GM18907 (cell line): Measurements from ENCODE around the gene ESPN.

Experiments
- ATAC-seq: cut with Tn5 transposase; IDR thresholded peaks from one replicate; pipeline ENCODE4 v1.9.1; 2021; ENCODE audit warnings: mild to moderate bottlenecking, moderate library complexity; ENCODE audit not compliant: unreplicated experiment

ESPN gene

DNA sequence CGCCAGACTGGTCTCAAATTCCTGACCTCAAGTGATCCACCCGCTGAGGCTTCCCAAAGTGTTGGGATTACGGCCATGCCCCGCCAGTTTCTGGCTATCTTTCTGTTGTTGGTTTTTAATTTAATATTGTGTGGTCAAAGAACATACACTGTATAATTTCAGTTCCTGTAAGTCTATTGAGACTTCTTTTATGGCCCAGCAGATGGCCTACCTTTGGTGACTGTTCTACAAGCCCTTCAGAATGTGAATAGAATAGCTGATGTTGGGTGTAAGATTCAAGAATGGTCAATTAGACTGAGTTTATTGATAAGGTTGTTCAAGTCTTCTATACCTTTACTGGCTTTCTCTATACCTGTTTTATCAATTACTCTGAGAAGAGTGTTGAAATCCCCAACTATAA is 15.5 kb upstream of the ESPN start:
- no peak for ATAC-seq

DNA sequence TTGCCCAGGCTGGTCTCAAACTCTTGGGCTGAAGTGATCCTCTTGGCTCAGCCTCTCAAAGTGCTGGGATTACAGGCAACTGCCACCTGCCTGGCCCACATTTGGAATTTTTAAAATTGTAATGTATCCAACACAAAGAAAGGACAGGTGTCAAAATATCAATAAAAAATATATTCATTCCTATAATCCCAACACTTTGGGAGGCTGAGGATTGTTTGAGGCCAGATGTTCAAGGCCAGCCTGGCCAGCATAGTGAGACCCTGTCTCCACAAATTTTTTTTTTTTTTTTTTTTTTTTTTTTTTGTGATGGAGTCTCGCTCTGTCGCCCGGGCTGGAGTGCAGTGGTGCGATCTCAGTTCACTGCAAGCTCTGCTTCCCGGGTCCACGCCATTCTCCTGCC is 14.8 kb upstream of the ESPN start:
- ATAC-seq, result no peak

DNA sequence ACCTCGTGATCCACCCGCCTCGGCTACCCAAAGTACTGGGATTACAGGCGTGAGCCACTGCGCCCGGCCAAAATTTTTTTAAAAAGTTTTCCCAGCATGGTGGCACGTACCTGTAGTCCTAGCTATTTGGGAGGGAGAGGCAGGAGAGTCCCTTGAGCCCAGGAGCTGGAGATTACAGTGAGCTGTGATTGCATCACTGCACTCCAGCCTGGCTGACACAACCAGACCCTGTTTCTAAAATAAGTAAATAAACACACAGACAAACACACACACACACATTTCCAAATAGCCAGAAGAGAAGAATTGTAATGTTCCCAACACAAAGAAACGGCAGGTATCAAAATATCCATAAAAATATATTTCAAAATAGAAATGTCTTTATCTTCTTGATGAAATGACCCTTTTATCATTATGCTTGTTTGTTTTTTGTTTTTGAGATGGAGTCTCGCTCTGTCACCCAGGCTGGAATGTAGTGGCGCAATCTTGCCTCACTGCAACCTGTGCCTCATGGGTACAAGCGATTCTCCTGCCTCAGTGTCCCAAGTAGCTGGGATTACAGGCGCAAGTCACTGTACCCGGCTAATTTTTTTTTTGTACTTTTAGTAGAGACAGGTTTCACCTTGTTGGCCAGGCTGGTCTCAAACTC is 14.2 kb upstream of the ESPN start:
- ATAC-seq, result no peak

DNA sequence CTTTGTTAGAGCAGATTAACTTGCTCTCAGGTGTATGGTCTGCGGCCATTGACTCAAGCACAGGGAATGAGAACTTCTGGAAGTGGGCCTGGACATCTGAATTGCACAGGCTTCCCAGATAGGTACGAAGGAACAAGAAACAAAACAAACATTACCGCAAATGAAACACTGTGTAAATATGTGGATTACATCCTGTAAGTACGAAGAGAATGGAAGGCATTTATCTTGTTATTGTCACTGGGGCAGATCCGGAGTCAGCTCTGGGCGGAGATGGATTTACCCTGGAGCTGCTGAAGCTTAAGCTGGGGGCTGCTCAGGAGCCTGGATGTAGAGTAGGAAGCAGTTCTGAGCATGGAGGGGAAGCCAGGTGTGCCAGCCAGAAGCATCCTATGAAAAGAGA is 11.7 kb upstream of the ESPN start:
- no peak for ATAC-seq

DNA sequence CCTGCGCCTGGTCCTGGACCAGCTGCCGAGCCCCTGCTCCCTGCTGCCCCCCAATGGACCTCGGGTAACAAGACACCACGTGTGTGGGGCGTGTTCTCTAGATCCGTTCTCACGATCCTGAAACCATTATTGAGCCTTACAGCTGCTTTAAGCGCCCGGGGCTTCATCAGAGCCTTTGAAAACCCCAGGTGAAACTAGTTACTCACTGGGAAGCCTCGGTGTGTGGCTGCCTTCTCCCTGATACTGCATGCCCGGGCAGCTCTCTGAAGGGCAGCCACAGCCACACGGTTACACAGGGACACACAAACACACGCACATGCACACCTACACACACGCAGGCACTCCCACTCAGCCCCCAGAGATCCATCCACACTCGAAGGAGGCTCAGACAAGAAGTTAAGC is 10.1 kb upstream of the ESPN start:
- ATAC-seq, result no peak

DNA sequence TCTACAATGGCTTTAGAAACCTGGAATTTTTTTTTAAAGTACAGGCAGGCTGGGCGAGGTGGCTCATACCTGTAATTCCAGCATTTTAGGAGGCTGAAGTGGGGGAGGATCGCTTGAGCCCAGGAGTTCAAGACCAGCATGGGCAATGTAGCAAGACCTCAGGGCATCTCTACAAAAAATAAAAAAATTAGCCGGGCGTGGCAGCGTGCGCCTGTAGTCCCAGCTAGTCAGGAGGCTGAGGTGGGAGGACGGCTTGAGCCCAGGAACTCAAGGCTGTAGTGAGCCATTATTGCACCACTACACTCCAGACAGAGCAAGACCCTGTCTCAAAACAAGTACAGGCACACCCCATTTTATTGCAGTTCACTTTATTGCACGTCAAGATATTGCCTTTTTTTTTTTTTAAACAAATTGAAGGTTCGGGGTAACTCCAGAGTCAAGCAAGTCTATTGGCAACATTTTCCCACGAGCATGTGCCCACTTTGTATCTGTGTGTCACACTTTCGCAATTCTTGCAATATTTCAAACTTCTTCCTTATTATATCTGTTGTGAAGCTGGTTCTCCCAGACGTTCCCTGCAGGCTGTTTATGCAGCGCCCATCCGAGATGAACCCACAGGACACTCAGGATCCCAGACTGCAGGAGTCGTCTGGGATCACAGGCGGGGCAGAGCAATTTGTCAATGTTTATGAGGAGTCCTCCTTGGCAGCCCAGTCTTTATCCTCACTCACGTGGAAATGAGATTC is 9.5 kb upstream of the ESPN start:
- no peak for ATAC-seq

DNA sequence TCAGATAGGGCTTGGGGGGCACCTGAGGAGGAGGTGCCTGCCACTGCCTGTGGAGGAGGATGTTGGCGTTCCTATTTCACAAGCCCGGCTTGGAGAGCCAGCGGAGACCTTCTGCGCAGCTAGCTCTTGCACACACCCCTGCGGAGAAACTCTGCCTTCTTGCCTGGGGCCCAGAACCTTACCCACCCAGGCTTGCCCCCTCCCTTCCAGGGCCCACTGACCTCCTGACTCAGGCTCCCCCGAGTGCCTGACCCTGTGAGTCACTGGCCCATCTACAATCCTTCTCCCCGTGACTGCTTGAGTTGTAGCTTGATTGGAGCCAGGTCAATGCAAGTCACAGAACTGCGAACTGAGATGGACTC is 8.3 kb upstream of the ESPN start:
- no peak for ATAC-seq

DNA sequence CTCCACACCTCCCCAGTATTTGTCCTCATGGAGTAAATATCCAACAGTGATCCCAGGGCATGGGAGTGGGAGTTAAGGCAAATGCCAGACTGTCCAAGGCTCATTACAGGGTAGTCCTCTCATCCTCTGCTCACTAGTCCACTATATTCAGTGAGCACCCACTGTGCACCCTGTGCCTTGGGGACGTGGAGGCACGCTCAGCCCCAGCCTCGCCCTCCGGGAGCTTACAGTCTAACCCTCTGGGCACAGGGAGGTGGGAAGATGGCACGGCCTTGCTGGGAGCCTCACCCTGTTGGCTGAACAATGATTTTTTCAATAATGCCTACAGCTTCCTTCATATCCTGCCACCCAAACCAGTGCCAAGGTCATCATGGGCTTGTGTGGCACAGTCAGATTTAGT is 7.7 kb upstream of the ESPN start:
- no peak for ATAC-seq

DNA sequence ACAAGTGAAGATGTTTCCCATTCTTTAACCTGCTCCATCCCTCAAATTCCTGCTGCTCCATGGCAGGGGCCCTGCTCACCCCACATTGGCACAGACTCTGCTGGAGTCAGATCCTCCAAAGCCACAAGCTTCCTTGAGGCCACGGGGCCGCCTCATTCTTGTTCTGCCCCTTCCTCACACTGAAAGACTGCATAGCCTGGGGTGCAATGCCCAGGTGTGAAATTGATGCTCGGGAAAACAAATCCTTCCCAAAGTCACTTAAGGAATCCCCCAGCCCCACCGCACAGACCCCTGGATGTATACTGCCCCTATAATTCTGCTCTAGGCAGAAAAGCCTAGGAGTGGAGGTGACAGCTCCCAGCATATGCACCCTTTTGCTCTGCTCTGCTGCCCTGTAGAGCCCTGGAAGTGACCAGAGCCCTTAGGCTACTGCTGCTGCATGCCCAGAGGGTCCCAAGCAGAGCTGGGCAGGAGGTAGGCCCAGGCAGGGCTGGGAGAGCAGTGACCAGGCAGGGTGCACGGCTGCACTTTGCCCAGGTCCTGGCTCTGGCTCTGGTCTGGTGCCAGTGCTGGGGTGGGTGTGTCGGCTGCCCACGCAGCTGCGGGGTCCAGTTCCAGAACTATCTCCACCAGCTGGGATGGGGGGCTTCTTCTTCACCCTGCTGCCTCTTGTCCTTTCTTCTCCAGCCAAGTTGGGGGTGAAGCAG is 6.5 kb upstream of the ESPN start:
- no peak for ATAC-seq

DNA sequence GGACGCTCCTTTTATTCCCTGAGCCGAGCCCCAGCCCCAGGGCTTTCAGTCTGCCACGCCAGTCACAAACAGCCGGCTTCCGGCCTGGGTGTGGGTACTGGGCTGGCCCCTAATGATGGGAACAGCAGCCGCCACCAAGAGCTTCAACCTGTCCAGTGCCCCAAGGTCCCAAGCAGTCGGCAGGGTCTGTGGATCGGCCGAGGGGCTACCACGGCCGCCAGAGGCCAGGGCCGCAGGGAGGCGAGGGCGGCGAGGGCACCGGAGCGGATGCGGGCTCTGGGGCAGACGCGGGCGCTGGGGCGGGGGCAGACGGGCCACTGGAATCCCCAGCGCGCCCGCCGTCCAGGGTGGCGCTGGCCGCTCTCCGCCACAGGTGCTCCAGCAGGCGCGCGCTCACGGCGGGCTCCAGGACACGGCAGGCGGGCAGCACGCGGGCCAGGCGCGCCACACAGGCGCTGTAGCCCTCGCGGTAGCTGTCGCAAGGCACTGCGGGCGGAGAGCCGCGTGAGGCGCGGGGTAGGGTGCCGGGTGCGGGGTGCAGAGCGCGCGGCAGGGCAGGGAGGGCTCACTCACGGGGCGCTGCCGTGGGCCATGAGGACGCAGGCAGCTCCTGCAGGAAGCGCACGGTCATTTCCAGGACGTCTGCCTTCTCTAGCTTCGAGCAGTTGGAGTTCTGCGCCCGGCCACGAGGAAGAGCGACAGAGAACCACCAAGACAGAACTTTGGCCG is 5.7 kb upstream of the ESPN start:
- no peak for ATAC-seq

DNA sequence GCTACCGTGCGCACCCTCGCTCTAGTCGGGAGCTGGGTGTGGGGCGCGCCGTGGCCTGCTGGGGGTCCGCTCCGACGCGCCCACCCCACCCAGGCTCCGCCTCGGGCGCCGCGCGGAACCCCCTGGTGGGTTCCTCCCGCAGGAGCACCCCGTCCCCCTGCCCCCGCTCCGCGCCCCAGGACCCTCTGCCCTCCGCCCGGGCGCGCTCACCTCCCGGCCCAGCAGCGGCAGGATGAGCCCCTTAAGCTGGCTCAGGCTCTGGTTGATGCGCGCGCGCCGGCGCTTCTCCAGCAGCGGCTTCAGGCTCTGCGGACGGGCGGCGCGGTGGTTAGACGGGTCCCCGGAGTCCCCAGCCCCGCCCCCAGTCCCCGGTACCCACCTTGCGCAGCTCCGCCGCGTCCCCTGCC is 5.2 kb upstream of the ESPN start:
- ATAC-seq, result no peak

DNA sequence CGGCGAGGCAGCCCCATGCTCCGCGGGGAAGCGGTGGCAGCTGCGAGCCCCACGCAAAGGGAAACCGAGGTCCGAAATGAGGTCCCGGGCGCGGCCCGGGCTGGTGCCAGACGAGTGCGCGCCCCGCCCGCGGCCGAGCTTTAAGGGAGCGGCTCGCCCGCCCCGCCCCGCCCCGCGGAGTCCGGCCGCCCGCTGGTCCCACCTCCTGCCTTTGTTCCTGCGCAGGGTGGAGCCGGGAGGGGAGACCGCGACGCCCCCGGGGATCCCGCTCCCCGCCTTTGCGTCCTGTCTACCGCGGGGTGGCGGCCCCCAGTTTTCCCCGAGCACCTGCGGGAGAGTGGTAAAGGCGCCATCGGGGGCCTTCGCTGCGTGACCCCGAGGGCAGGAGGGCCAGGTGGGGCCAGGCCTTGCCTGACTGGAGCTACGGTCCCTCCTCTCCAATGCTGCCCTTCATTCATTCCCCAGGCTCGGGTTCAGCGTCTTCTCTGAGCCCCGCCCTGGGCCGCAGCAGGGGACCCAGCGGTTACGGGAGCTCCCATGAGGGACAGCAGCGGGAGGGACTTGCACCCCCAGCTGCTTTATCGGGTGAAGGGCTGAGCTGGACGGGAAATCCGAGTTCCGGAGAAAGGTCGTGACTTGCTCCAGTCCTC is 4.6 kb upstream of the ESPN start, which contains the start of gene HES2:
Gene HES2, minus strand, starts transcription at position 116 of the 650 bp plus-strand sequence. Its CDS starts 99 bp downstream, at position 17.
- ATAC-seq, result no peak

DNA sequence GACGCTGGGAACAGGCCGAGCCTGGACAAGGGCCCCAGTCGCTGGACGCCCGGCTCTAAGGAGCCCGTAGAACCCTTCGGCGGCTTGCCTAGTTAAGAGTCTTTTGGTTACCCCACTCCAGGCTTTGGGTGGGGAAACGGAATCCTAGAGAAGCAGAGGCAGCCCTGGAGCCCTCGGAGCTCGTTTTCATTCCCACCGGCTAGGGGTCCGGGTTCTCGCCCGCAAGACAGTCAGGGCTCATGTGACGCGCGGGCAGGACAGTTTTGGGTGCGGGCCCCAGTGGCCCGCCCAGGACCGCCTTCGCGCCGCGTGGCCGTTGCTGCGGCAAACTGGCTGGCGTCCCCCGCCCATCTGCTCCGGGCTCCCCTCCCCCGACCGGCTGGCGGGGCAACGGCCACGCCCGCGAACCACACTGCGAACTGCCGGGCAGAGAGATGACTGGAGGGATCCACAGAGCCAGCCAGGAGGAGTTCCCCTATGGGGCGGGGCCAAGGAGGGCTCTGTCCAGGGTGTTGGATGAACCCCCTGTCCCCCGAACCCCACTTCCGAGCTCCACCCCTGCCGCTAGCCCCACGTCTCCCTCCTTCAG is 4.0 kb upstream of the ESPN start:
- ATAC-seq, result no peak

DNA sequence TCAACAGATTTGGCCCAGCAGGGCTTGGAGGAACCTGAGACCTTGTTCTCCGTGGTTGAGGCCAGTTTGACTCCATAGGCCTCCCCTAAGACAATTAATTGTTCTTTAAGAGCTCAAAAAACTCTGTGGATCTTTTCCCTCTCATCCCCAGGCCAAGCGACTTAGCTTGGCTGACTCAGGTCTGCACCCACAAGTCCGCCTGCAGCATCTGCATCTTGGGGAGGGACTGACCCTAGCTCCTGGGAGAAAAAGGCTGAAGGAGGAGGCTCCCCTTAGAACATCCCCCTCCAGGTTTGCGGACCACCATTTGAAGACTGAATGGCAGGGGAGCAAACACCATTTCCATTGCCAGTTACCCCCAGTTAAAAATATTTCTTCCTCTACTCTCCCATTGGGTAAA is 3.3 kb upstream of the ESPN start:
- no peak for ATAC-seq

DNA sequence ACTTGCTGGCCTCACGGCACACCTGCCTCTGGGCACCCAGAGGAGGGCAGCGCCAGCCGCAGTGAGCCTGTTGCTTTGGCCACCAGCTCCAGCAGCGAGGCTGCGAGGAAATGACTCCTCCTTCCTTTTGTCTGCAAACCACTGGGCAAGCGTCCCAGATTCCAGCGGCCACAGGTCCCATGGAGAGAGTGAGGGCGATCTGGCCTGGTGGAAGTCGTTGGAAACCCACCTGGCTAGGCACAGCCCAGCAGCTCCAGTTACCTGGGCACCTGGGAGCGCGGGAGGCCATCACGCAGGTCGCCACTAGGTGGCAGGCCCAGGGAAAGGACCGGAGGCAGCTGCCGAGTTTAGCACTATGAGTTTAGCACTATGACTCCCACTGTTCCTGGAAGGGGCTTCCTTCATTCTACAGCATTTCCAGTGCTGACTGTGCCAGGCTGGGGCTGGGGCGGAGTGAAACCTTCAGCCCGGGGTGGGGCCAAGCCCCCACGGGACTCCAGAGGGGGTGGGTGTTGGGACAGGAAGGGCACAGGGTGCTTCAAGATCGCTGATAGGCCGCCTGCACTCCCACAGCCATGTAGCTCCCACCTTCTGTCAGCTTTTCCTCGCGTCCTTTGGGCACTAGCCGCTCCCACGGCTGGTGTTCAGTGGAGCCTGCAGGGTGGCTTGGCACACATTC is 1.1 kb upstream of the ESPN start:
- no peak for ATAC-seq

DNA sequence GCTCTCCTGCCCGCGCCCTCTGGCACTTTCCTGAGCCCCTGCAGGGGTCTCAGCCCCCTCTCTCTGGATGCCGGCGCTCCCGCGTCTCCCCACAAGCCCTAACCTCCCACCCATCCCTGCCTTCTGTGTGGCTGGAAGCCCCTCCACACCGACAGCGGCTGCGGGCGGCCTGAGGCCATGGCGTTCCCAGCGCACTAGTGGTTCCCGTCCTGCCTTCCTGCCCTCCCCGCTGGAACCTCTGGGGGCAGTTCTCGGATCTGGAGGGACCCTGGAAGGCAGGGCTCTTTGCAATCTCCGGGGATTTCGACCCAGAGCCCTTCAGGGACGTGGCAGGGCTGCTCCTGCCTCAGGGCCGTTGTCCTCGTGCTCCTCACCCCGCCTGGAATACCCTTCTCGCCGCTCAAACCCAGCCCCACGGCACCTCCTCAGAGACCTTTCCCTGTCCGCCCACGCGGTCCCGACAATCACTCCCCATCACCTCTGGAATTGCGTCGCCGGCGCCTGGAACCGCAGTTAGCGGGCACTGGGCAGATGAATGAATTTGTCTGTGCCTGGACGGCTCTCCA is 493 bp upstream of the ESPN start:
- no peak for ATAC-seq

DNA sequence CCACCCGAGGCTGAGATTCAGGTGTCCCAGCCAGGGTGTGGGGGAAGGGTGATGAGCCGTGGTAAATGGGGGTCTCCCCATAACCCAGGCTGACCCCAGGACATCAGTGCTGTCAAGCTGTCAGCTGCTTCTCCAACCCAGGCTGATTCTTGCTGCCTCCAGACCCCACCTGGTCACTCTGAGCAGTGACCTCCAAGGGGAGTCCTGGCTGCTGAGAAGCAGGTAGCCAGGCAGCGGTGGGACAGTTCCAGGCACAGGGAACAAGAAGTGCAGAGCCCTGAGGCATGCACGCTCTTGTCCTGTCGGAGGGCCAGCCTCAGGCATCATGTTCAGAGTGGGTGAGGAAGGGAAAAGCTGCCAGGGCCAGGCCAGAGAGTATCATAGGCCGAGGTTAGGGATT is 1.1 kb downstream of the ESPN start:
- no peak for ATAC-seq

DNA sequence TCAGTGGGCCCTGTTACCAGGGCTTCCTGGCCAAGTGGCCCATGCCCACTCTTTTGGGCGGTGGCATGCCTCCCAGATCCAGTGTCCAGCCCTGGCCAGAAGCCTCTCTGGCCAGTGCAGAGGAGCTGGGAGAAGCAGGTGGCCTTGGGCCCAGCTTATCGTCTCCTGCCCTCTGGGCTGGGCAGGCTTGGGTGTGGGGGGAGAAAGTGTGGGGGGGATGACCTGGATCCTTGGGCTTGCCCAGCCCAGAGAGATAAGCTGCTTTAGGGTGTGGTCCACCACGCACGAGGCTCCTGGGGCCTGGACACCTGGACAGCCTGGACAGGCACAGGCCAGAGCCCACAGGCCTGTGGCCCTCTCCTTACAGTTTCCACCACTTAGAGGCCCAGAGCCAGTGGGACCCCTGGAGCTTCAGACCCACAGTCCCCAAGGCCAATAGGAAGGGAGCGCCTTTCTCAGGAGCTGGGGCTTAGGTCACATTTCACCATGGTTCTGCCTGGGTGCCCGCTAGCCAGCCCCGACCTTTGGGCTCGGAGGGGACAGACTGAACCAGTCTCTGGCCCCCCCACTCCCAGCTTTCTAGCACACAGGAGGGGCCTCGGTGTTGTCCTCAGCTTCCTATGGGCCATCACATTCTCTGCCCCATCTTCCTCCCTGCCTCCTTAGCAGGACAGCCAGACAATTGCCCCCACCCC is 1.8 kb downstream of the ESPN start:
- no peak for ATAC-seq

DNA sequence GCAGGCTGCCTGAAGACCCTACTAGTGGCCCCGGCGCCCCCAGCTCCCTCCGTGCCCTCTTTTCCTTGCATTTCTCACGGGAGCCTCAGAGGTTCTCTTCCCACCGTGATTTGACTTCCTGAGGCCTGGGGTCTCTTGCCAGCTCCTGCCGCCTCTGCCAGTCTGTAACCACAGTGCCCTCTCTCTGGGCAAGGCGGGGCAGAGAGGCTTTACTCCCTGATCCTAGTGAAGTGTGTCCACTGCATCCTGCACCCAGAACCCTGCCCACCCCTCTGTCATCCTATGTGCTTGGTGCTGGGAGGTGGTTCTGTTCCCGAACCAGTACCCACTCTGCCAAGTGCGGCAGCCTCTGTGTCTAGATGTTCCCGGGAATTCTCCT is 2.4 kb downstream of the ESPN start:
- no peak for ATAC-seq
